Muscle layer of colon (tissue), 2 donors: ENCODE measurements around the gene PACS1.

Experiments used
- H3K27ac ChIP-seq: one replicate; pipeline ENCODE4 v1.7.0; 2013; ENCODE audit warnings: low read depth, mild to moderate bottlenecking, low read length, moderate library complexity
- H3K27me3 ChIP-seq, 2 donors: one replicate each; pipeline ENCODE4 v1.7.0; 2013; ENCODE audit warnings: low read length in 2 of 2, mild to moderate bottlenecking in 2 of 2; ENCODE audit not compliant: insufficient read depth in 2 of 2, control insufficient read depth in 1 of 2
- H3K36me3 ChIP-seq: one replicate; pipeline ENCODE4 v1.7.0; 2013; ENCODE audit warnings: mild to moderate bottlenecking, low read length; ENCODE audit not compliant: insufficient read depth
- H3K4me1 ChIP-seq: one replicate; pipeline ENCODE4 v1.7.0; 2013; ENCODE audit warnings: mild to moderate bottlenecking, low read length; ENCODE audit not compliant: insufficient read depth
- H3K4me3 ChIP-seq, 2 donors: one replicate each; pipeline ENCODE4 v1.7.0; 2013; ENCODE audit warnings: low read length in 2 of 2, low read depth in 1 of 2, mild to moderate bottlenecking in 1 of 2, moderate library complexity in 1 of 2
- H3K9ac ChIP-seq: one replicate; pipeline ENCODE4 v1.7.0; 2013; ENCODE audit warnings: low read length
- H3K9me3 ChIP-seq: one replicate; pipeline ENCODE4 v1.7.0; 2013; ENCODE audit warnings: mild to moderate bottlenecking, low read length
- donor health status: abdominal sarcoma.
- donor health status: Adenocarcinoma of cecum.

The PACS1 gene

DNA sequence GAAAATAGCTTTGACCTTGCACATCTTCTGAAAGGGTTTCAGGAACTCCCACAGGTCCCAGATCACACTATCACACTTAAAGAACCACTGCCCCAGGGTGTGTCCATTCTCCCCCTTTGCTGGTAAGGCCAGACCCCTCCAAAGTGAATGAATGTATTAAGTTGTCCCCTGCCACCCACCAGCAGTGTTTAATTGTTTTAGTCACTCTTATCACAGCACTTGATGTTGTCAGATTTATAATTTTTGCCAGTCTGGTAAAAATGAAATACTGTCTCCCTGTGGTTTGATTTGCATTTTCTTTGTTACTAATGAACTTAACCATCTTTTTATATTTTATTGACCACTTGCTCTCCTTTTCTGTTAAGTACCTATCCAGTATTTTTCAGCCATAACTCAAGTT lies 108.8 kb downstream of the PACS1 start:
- Histone ChIP-seq H3K27me3 (no peaks in the 10 kb centered on the region), H3K9ac (no peak overlapping the region), H3K4me3 (no peak overlapping the region)

DNA sequence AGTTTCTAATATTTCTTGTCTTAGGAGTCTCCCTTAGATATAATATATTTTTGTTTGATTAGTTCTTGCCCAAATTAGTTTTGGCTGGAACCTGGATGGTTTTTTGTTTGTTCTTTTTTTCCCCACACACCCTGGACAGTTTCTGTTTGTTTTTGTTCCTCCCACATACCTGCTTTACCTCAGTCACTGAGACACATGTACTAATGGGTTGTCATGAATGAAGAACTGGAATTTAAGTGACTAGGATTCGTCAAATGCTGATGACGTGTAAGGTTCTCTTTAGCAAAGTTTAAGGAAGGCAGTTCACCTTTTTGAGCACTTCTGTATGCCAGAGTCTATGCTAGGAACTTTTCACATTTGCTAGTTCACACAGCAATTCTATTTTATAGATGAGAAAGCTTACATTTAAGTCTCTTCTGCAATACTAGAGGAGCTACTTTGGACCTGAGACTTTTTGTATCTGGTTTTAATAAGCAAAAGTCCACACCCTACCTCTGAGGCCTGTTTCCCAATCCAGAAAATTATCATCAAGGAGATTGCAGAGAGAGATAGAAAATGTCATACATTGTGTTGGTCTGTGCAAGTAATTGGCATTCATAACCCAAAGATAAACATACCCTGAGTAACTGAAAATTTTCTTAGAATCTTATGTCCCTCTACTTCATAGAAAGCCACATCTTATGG lies 111.7 kb downstream of the PACS1 start:
- Histone ChIP-seq H3K4me1 (no peaks in the 10 kb centered on the region), H3K36me3 (no peaks in the 10 kb centered on the region), H3K9ac (no peak overlapping the region), H3K4me3 (no peak overlapping the region), H3K9me3 (no peaks in the 10 kb centered on the region), H3K27ac (no peak overlapping the region), H3K27me3 (no peaks in the 10 kb centered on the region)

More for the DNA sequence above, 108.8 kb downstream of the PACS1 start:
- no peaks in the 10 kb centered on the region for H3K9me3 ChIP-seq
- H3K27ac ChIP-seq: no peak overlapping the region
- no peaks in the 10 kb centered on the region for H3K36me3 ChIP-seq
- no peaks in the 10 kb centered on the region for H3K4me1 ChIP-seq

DNA sequence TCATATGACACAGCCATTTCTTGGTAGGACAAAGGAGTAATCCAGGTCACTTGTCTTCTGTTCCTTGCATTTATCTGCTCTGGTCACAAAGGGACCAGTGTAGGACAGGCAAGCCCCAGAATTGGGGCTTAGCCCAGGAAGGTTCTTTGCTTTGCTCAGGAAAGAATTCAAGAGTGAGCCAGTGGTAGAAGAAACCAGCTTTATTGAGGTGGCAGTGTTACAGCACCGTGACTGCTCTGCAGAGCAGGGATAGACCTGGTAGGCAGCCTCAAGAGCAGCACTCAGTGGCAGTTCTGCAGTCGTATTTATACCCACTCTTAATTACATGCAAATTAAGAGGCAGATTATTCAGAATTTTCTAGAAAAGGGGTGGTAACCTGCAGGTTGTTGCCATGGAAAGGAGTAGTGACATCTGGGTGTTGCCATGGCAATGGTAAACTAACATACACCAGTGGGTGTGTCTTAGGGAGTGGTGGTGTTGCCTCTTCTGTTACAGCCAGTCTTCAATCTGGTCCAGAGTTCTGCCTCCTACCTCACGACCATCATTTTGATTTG lies 113.5 kb downstream of the PACS1 start:
- H3K27me3 ChIP-seq: no peaks in the 10 kb centered on the region
- H3K27ac ChIP-seq: no peak overlapping the region
- H3K36me3 ChIP-seq: no peaks in the 10 kb centered on the region
- H3K4me3 ChIP-seq: no peak overlapping the region
- H3K9ac ChIP-seq: no peak overlapping the region
- H3K4me1 ChIP-seq: no peaks in the 10 kb centered on the region
- H3K9me3 ChIP-seq: no peaks in the 10 kb centered on the region

DNA sequence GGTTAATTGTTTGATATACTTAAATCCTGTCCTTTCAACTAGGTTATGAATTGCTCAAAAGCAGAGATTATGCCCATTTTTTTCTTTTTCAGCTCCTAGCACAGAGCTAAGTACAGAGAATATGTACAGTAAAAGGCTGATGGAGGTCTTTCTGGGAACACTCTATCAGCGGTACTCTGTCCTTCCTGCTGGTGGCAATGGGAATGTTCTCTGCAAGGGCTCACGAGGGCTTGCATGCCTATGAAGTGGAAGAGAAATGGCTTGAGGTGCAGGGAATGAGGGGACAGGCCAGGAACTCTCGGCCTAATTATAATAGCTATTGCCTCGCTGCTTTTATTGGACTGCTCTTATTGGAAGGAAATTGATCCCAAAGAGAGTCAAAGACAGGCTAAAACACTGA lies 114.7 kb downstream of the PACS1 start:
- Histone ChIP-seq H3K27ac (no peak overlapping the region), H3K9ac (no peak overlapping the region), H3K27me3 (no peaks in the 10 kb centered on the region), H3K36me3 (no peaks in the 10 kb centered on the region), H3K4me3 (no peak overlapping the region), H3K4me1 (no peaks in the 10 kb centered on the region), H3K9me3 (no peaks in the 10 kb centered on the region)

DNA sequence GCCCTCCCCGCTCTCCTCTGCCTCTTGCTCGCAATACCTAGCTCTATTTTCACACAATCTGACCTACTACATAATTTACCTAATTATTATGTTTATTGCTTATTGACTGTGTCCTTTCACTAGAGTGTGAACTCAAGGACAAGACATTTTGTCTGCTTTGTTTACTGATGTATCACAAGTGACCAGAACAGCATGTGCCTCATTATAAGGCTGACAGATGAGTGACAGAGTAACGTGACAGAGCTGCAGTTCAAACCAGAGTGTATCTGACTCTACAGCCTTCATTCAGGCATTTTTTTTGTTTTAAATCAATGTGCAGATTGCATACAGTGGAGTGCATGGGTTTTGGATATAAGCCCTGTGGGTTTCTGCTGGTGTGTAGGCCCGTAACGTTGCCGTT lies 116.4 kb downstream of the PACS1 start:
- no peaks in the 10 kb centered on the region for H3K4me1 ChIP-seq
- H3K36me3 ChIP-seq: no peaks in the 10 kb centered on the region
- no peaks in the 10 kb centered on the region for H3K27me3 ChIP-seq
- no peak overlapping the region for H3K4me3 ChIP-seq
- no peak overlapping the region for H3K9ac ChIP-seq
- H3K9me3 ChIP-seq: no peaks in the 10 kb centered on the region
- no peak overlapping the region for H3K27ac ChIP-seq

DNA sequence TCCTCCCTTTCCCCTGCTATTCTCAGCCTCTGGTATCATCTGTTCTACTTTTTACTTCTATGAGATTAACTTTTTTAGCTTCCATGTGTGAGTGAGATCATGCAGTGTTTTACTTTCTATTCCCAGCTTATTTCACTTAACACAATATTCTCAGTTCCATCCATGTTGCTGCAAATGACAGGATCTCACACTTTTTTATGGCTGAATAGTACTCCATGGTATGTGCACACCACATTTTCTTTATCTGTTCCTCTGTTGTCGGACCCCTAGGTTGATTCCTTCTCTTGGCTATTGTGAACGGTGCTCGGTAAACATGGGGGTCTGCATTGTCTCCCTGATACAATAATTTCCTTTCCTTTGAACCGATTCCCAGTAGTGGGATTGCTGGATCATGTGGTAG lies 117.4 kb downstream of the PACS1 start:
- no peaks in the 10 kb centered on the region for H3K27me3 ChIP-seq
- no peak overlapping the region for H3K4me3 ChIP-seq
- H3K4me1 ChIP-seq: no peaks in the 10 kb centered on the region
- no peak overlapping the region for H3K27ac ChIP-seq
- no peak overlapping the region for H3K9ac ChIP-seq
- H3K9me3 ChIP-seq: no peaks in the 10 kb centered on the region
- peaks cover 1% of the 10 kb centered on the region for H3K36me3 ChIP-seq

DNA sequence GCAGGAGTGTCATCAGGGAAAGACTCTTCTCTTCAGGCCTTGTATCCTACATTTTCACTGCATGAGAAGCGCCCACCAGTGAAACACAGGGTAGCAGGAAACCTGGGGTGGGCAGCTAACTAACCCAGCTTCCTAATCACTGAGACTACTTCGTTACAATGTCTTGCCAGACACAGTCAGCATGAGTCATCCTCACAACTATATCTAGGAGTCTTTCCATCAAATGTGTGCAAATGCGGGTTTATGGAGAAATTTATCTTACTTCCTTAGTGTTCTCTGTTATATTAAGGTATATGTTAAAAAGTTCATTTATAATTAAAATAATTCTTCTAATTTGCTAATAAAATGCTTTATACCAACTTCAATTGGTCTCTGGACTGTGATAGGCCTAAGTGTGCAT lies 118.5 kb downstream of the PACS1 start:
- Histone ChIP-seq H3K4me3 (no peak overlapping the region), H3K27ac (no peak overlapping the region), H3K27me3 (no peaks in the 10 kb centered on the region), H3K4me1 (no peaks in the 10 kb centered on the region), H3K9ac (no peak overlapping the region), H3K36me3 (peaks cover 12% of the 10 kb centered on the region), H3K9me3 (no peaks in the 10 kb centered on the region)

DNA sequence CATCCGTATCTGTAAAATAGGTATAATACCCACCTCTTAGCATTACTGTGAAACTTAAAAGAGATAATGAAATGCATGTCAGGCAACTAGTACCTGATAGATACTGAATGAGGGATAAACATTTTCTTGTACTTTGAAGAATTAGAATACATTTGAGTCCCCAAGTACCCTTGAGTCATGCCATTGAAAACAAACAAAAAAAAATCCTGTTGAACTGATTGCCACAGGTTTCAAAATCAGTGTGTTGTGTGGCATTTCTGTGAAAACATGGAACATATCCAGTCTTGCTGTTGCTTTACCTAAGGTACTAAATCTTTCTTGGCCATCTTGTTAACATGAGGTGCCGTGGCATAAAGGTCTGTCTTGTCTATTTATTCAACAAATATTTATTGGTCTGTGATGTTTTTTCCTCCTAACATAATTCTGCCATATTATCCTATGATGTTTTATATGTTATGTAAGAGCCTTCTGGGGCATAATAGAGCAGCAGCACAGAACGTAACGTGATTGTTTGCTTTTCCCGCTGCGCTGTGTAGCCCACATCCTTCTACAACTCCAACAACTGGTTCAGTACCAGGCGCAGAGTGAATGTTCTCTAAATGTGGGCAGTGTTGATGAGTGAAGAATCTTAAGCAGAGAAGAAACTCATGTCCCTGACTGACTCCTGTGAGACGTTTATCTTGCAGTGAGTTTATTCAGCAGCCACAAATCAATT lies 119.1 kb downstream of the PACS1 start:
- Histone ChIP-seq H3K27ac (no peak overlapping the region), H3K9ac (no peak overlapping the region), H3K36me3 (peaks cover 13% of the 10 kb centered on the region), H3K4me3 (no peak overlapping the region), H3K9me3 (no peaks in the 10 kb centered on the region), H3K4me1 (no peaks in the 10 kb centered on the region), H3K27me3 (no peaks in the 10 kb centered on the region)

DNA sequence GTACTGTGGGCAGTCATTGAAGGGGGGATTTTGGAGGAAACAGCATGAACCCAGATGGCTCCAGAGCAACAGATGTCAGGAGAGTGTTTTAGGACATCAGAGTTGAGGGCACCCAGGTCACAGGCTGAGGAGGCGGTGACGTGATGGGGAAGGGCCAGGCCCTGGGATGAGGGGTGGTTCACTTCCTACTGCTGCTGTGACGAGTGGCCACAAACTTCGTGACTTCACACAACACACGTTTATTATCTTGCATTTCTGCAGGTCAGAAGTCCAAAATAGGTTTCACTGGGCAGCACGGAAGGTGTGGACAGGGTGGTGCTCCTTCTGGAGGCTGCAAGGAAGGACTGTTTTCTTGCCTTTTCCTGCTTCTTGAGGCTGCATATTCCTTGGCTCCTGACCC lies 120.7 kb downstream of the PACS1 start:
- Histone ChIP-seq H3K9me3 (no peaks in the 10 kb centered on the region), H3K4me3 (no peak overlapping the region), H3K27ac (no peak overlapping the region)

DNA sequence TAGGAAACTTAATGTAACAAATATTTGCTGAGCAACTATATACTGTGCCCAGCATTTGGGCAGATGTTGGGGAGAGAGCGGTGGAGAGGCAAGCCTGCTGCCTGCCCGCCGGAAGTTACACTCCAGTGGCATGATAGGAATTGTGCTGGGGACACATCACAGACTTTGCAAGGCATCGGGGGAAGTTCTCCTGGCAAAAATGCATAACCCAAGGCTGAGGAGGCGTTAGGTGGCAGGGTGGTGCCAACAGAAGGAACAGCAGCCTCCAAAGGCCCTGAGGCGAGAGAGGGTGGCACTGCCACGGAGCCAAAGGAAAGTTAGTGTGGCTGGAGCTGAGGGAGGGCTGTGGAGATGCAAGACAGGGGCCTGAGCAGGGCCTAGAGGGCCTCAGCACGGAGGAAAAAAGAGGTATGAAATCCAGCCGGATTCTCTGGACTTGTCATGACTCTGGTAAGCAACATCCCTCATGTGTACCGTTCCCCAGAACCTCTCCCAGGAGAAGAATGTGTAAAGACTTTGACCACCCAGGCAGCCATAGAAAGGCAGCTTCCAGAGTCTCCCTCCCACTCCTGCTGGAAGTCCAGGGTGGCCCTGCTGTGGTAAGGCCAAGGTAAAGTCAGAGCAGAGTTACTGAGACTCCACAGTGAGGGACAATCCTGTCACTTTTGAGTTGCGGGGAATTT lies 122.2 kb downstream of the PACS1 start:
- Histone ChIP-seq H3K27me3 (no peaks in the 10 kb centered on the region), H3K9me3 (no peaks in the 10 kb centered on the region), H3K27ac (no peak overlapping the region), H3K4me3 (no peak overlapping the region), H3K4me1 (no peaks in the 10 kb centered on the region), H3K36me3 (peaks cover 17% of the 10 kb centered on the region), H3K9ac (no peak overlapping the region)

More for the DNA sequence above, 120.7 kb downstream of the PACS1 start:
- Histone ChIP-seq H3K27me3 (no peaks in the 10 kb centered on the region), H3K36me3 (peaks cover 16% of the 10 kb centered on the region), H3K9ac (no peak overlapping the region), H3K4me1 (no peaks in the 10 kb centered on the region)

DNA sequence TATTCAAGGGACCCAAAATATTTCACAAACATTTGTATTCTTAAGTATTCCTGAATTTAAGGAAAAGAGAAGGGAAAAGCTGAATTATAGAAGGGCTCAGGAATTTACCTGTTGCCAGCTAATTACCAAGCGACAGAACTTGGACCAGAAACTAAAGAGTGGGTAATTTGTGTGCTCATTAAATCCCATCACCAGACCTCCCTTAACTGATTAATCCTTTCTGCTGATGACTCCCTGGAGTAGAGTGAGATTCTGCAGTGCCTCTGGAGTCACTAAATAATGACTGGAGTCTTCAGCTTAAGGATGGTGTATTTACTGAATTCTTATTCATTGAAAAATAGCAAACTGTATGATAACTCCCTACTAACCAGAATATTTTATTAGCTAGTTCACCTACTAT lies 124.3 kb downstream of the PACS1 start:
- peaks cover 17% of the 10 kb centered on the region for H3K36me3 ChIP-seq
- H3K9me3 ChIP-seq: no peaks in the 10 kb centered on the region
- H3K4me1 ChIP-seq: no peaks in the 10 kb centered on the region
- no peak overlapping the region for H3K4me3 ChIP-seq
- no peak overlapping the region for H3K27ac ChIP-seq
- no peaks in the 10 kb centered on the region for H3K27me3 ChIP-seq
- H3K9ac ChIP-seq: no peak overlapping the region
